H1 (cell line): ENCODE measurements around the gene BNIP1. TPM values are rescaled to one million over a fixed set of nuclear protein-coding genes. Genes with fewer than 3 reads are reported as not detected.

Source experiments
- CTCF ChIA-PET: fragments of 300-600 bp; sonication (Branson Sonifier 250); formaldehyde crosslinking; loops from one replicate; lab custom pipeline; 2021; ENCODE audit not compliant: partially characterized antibody; lab: Charles Lee
- POLR2A ChIA-PET: fragments of 300-600 bp; sonication (Branson Sonifier 250); formaldehyde crosslinking; loops from one replicate; lab custom pipeline; 2021; ENCODE audit warnings: inconsistent platforms; ENCODE audit not compliant: partially characterized antibody; lab: Charles Lee
- DNase-seq, 2 experiments: peaks; one replicate each; pipeline versions ENCODE4 v3.0.0 to v3.0.0-alpha.2; 2010 to 2022; ENCODE audit warnings: low spot score in 2 of 2, low read depth in 1 of 2, mixed read lengths in 1 of 2
- FAIRE-seq: peaks from 2 replicates; lab custom pipeline; 2011; peaks lifted over from hg19 to GRCh38; lab: Jason Lieb, UNC
- H2AFZ ChIP-seq: 2 replicates; pipeline ENCODE4 v1.8.1; 2012; ENCODE audit warnings: low read length, inconsistent platforms
- H2AK5ac ChIP-seq: 2 replicates; pipeline ENCODE4 v1.6.1; 2013; ENCODE audit warnings: low read depth, low read length
- H2BK120ac ChIP-seq: replicated peaks from 2 replicates; pipeline ENCODE3; 2013; ENCODE audit warnings: low read depth, low read length, inconsistent platforms
- H2BK12ac ChIP-seq: 2 replicates; pipeline ENCODE4 v1.6.1; 2013; ENCODE audit warnings: low read depth, low read length
- H2BK15ac ChIP-seq: 2 replicates; pipeline ENCODE4 v1.6.1; 2013; ENCODE audit warnings: low read length
- H2BK20ac ChIP-seq: 2 replicates; pipeline ENCODE4 v1.6.1; 2013; ENCODE audit warnings: low read length
- H2BK5ac ChIP-seq: 2 replicates; pipeline ENCODE4 v1.6.1; 2013; ENCODE audit warnings: low read depth, low read length
- H3K14ac ChIP-seq: 2 replicates; pipeline ENCODE4 v1.6.1; 2013; ENCODE audit warnings: inconsistent platforms; ENCODE audit not compliant: insufficient read length
- H3K18ac ChIP-seq: 2 replicates; pipeline ENCODE4 v1.6.1; 2013; ENCODE audit warnings: low read length; ENCODE audit errors: extremely low read depth
- H3K23ac ChIP-seq: 2 replicates; pipeline ENCODE4 v1.6.1; 2013; ENCODE audit warnings: inconsistent platforms; ENCODE audit not compliant: insufficient read length
- H3K23me2 ChIP-seq: 2 replicates; pipeline ENCODE4 v1.6.1; 2013; ENCODE audit warnings: low read depth, low read length
- H3K27ac ChIP-seq: 2 replicates; pipeline ENCODE4 v1.6.1; 2011; ENCODE audit warnings: low read depth, low read length, inconsistent platforms
- H3K27me3 ChIP-seq, 4 experiments: replicated peaks in 1 of 4; 1 replicate in 1 of 4; 2 replicates in 3 of 4; pipeline versions ENCODE4 v1.6.1 to v1.8.1; 2011 to 2013; ENCODE audit warnings: low read length in 3 of 4, mild to moderate bottlenecking in 3 of 4, inconsistent platforms in 2 of 4, mixed read lengths in 2 of 4, moderate library complexity in 1 of 4; ENCODE audit not compliant: control insufficient read depth in 3 of 4, insufficient read depth in 3 of 4; ENCODE audit errors: extremely low read depth in 1 of 4
- H3K36me3 ChIP-seq, 4 experiments: 2 replicates each; pipeline versions ENCODE4 v1.6.1 to v1.8.1; 2011 to 2013; ENCODE audit warnings: mild to moderate bottlenecking in 4 of 4, low read length in 3 of 4, moderate library complexity in 2 of 4, control low read depth in 1 of 4, inconsistent platforms in 1 of 4; ENCODE audit not compliant: insufficient read depth in 4 of 4, control insufficient read depth in 2 of 4
- H3K4ac ChIP-seq: replicated peaks from 2 replicates; pipeline ENCODE3; 2013; ENCODE audit warnings: low read length, low read depth, mixed read lengths, inconsistent platforms; ENCODE audit not compliant: insufficient read length
- H3K4me1 ChIP-seq, 4 experiments: replicated peaks in 1 of 4; 1 replicate in 1 of 4; 2 replicates in 3 of 4; pipeline versions ENCODE4 v1.6.1 to v1.8.1; 2011 to 2013; ENCODE audit warnings: low read length in 3 of 4, inconsistent platforms in 2 of 4, mixed read lengths in 1 of 4; ENCODE audit not compliant: insufficient read depth in 4 of 4, control insufficient read depth in 3 of 4
- H3K4me2 ChIP-seq, 2 experiments: 2 replicates each; pipeline versions ENCODE4 v1.6.1 to v1.8.1; 2011 to 2013; ENCODE audit warnings: low read depth in 2 of 2, low read length in 2 of 2, control low read depth in 1 of 2, inconsistent platforms in 1 of 2, mild to moderate bottlenecking in 1 of 2; ENCODE audit not compliant: insufficient read depth in 1 of 2
- H3K4me3 ChIP-seq, 4 experiments: fragments of 200-600, 300-600 bp in 1 of 4; sonication (generic), shearing (Covaris generic), sonication (Bioruptor Twin) in 1 of 4; 2 replicates each; pipeline versions ENCODE4 v1.5.1 to v1.8.1; 2011 to 2016; ENCODE audit warnings: low read length in 4 of 4, low read depth in 3 of 4, control low read depth in 2 of 4, inconsistent platforms in 2 of 4, mild to moderate bottlenecking in 2 of 4, mixed read lengths in 1 of 4, moderate library complexity in 1 of 4; ENCODE audit not compliant: insufficient read depth in 2 of 4; ENCODE audit errors: extremely low read depth in 1 of 4
- H3K56ac ChIP-seq: replicated peaks from 2 replicates; pipeline ENCODE3; 2013; ENCODE audit warnings: low read depth, mild to moderate bottlenecking, mixed read lengths, low read length, inconsistent platforms; ENCODE audit not compliant: insufficient read length
- H3K79me1 ChIP-seq: 2 replicates; pipeline ENCODE4 v1.6.1; 2013; ENCODE audit warnings: low read depth, low read length, control low read depth
- H3K79me2 ChIP-seq, 2 experiments: 2 replicates each; pipeline versions ENCODE4 v1.6.1 to v1.8.1; 2012 to 2013; ENCODE audit warnings: low read length in 2 of 2, mild to moderate bottlenecking in 2 of 2, inconsistent platforms in 1 of 2; ENCODE audit not compliant: insufficient read depth in 2 of 2, control insufficient read depth in 1 of 2
- H3K9ac ChIP-seq, 4 experiments: replicated peaks in 1 of 4; 1 replicate in 1 of 4; 2 replicates in 3 of 4; pipeline versions ENCODE4 v1.6.1 to v1.8.1; 2011 to 2013; ENCODE audit warnings: low read depth in 3 of 4, low read length in 3 of 4, control low read depth in 2 of 4, mild to moderate bottlenecking in 2 of 4, moderate library complexity in 2 of 4, inconsistent platforms in 1 of 4; ENCODE audit errors: extremely low read depth in 1 of 4
- H3K9me3 ChIP-seq, 2 experiments: 2 replicates each; pipeline versions ENCODE4 v1.6.1 to v1.8.1; 2012 to 2013; ENCODE audit warnings: mild to moderate bottlenecking in 2 of 2, moderate library complexity in 2 of 2, control low read depth in 1 of 2, inconsistent platforms in 1 of 2, low read depth in 1 of 2, low read length in 1 of 2, mixed read lengths in 1 of 2; ENCODE audit not compliant: insufficient read depth in 2 of 2
- H4K20me1 ChIP-seq, 2 experiments: replicated peaks in 1 of 2; 2 replicates each; pipeline versions ENCODE3 to v1.8.1; 2011 to 2013; ENCODE audit warnings: inconsistent platforms in 2 of 2, low read length in 2 of 2, mild to moderate bottlenecking in 1 of 2; ENCODE audit not compliant: insufficient read depth in 2 of 2, control insufficient read depth in 1 of 2
- H4K5ac ChIP-seq: 2 replicates; pipeline ENCODE4 v1.6.1; 2013; ENCODE audit warnings: low read length, low read depth, mixed read lengths, inconsistent platforms; ENCODE audit not compliant: insufficient read length
- H4K8ac ChIP-seq: 2 replicates; pipeline ENCODE4 v1.8.0; 2013; ENCODE audit warnings: mild to moderate bottlenecking, moderate library complexity, low read length, inconsistent platforms; ENCODE audit not compliant: insufficient read depth; ENCODE audit errors: extremely low read depth
- H4K91ac ChIP-seq: replicated peaks from 2 replicates; pipeline ENCODE3; 2013; ENCODE audit warnings: low read length, mixed read lengths, inconsistent platforms; ENCODE audit not compliant: insufficient read length
- CHD1 ChIP-seq: IDR thresholded peaks from 2 replicates; pipeline ENCODE4 v1.6.1; 2012; ENCODE audit warnings: low read depth, low read length, improper control_type of control experiment
- CTBP2 ChIP-seq: IDR thresholded peaks from 2 replicates; pipeline ENCODE4 v1.7.0; 2011; ENCODE audit warnings: borderline replicate concordance, mild to moderate bottlenecking, moderate library complexity, mixed read lengths, low read length; ENCODE audit not compliant: insufficient read depth, insufficient read length
- EP300 ChIP-seq, 2 experiments: IDR thresholded peaks; 1 replicate in 1 of 2; 2 replicates in 1 of 2; pipeline ENCODE4 v1.6.1; 2011 to 2012; ENCODE audit warnings: low read depth in 2 of 2, low read length in 2 of 2, mild to moderate bottlenecking in 2 of 2, borderline replicate concordance in 1 of 2, inconsistent platforms in 1 of 2, moderate library complexity in 1 of 2
- KDM5A ChIP-seq: fragments of 200-600 bp; IDR thresholded peaks from 2 replicates; pipeline ENCODE4 v1.7.1; 2012; ENCODE audit warnings: mild to moderate bottlenecking, low read length, inconsistent platforms, mixed read lengths
- NRF1 ChIP-seq: IDR thresholded peaks from 2 replicates; pipeline ENCODE4 v1.6.1; 2011; ENCODE audit warnings: mild to moderate bottlenecking, low read depth, low read length, improper control_type of control experiment
- RAD21 ChIP-seq, 2 experiments: IDR thresholded peaks in 1 of 2; conservative IDR thresholded peaks in 1 of 2; 2 replicates each; pipeline ENCODE4 v1.6.1; 2011; ENCODE audit warnings: low read depth in 2 of 2, low read length in 2 of 2, improper control_type of control experiment in 1 of 2, inconsistent platforms in 1 of 2, mild to moderate bottlenecking in 1 of 2, moderate library complexity in 1 of 2
- TBP ChIP-seq: IDR thresholded peaks from 2 replicates; pipeline ENCODE4 v1.6.1; 2011; ENCODE audit warnings: low read depth, low read length, improper control_type of control experiment
- ZNF274 ChIP-seq: IDR thresholded peaks from 2 replicates; pipeline ENCODE4 v1.7.0; 2012; ENCODE audit warnings: low read length, borderline replicate concordance; ENCODE audit errors: extremely low read depth
- WGBS, 2 experiments: shearing (Covaris generic) in 1 of 2; methylation state at CpG; one replicate each; pipeline versions ENCODE4 v1.1.6 to v1.1.7; 2013 to 2015; ENCODE audit warnings: low lambda C conversion rate in 2 of 2, mixed read lengths in 2 of 2, inconsistent platforms in 1 of 2, low coverage in 1 of 2, missing lambda C conversion rate in 1 of 2; ENCODE audit not compliant: insufficient replicate concordance in 2 of 2, insufficient coverage in 1 of 2, insufficient read length in 1 of 2; ENCODE audit errors: extremely low coverage in 1 of 2, missing lambda C conversion rate in 1 of 2; 5-methylcytosine and 5-hydroxymethylcytosine counted together
- polyA plus RNA-seq, 7 experiments: library from polyadenylated mRNA; depleted of rRNA in 3 of 7; stranded (reverse) in 5 of 7; unstranded in 2 of 7; fragments of >200 nt in 5 of 7; fragments of 200-250 nt in 2 of 7; gene quantifications; 1 replicate in 5 of 7; 2 replicates in 1 of 7; 4 replicates in 1 of 7; pipeline versions ENCODE4 v1.2.1 to v1.2.3, GENCODE V29; 2011 to 2013; ENCODE audit warnings: missing spikeins in 2 of 7, mixed read lengths in 2 of 7
- total RNA-seq: library from RNA; stranded (reverse); fragmentation: NEBNext Ultra II Directional; extraction: Animal tissue kit (Norgen Biotek cat#: 25700); gene quantifications from 2 replicates; pipeline ENCODE4 v1.2.1, GENCODE V29; 2021
- TF ChIP-seq, protein P1 (sequence below): IDR thresholded peaks from 2 replicates; pipeline ENCODE4 v1.6.1; 2012; ENCODE audit warnings: inconsistent platforms
- TF ChIP-seq, protein P2 (sequence below), 3 experiments: IDR thresholded peaks; 1 replicate in 2 of 3; 2 replicates in 1 of 3; pipeline versions ENCODE4 v1.5.1 to v1.6.1; 2011; ENCODE audit warnings: low read length in 3 of 3, mild to moderate bottlenecking in 3 of 3, inconsistent platforms in 2 of 3, low read depth in 1 of 3, moderate library complexity in 1 of 3; ENCODE audit not compliant: insufficient read depth in 1 of 3; ENCODE audit errors: control extremely low read depth in 1 of 3

Gene BNIP1
- total and polyA plus RNA-seq, 2 of the 8 experiments (the other 6 are each of a cell fraction or from before 2014, with no cell fraction given): 13.5 to 14.7 TPM

DNA sequence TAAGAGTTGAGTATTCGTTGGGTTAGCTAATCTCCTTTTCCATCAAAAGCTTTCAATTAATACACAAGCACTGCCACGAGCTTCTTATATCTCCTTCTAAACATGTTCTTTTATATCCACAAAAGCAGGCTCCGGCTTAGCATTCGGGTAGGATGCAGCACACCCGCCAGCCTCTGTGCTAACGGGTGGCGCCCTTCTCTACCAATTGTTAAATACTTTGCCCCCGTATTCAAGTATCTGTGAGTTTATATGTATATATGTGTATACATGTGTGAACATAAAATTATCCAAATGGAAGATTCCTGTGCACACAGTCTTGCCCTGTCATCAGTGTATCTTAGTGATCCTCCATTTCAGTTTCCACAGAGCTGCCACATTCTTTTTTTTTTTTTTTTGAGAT lies 27.8 kb downstream of the BNIP1 start:
- Histone ChIP-seq H4K20me1 (no peaks in the 10 kb centered on the region), H3K23ac (no peak overlapping the region), H3K27me3 (no peaks in the 10 kb centered on the region), H3K9me3 (no peaks in the 10 kb centered on the region), H3K4me2 (no peak overlapping the region), H3K36me3 (no peaks in the 10 kb centered on the region), H2AFZ (no peak overlapping the region), H3K4ac (no peak overlapping the region), H3K4me1 (peaks cover 0 to 5% (median 2%) of the 10 kb centered on the region in 4 experiments; a peak in 2 of 7 replicates), H2BK120ac (no peak overlapping the region), H3K14ac (no peak overlapping the region), H4K8ac (no peak overlapping the region), H3K27ac (no peak overlapping the region), H4K5ac (no peak overlapping the region), H3K18ac (no peak overlapping the region), H2BK12ac (no peak overlapping the region), H4K91ac (no peak overlapping the region), H3K9ac (no peak overlapping the region), H2BK15ac (no peak overlapping the region), H3K79me1 (no peaks in the 10 kb centered on the region), H2BK5ac (no peak overlapping the region), H3K4me3 (no peak overlapping the region), H2BK20ac (no peak overlapping the region), H3K23me2 (no peaks in the 10 kb centered on the region), H3K79me2 (no peaks in the 10 kb centered on the region), H2AK5ac (no peak overlapping the region), H3K56ac (no peak overlapping the region)
- CTCF ChIA-PET: interaction anchor here (0.6 to 1.8 kb wide), 10 partner anchors 9 to 1603 kb away, joined by 3 to 5 read pairs (median 4); no protein-coding TSS in a partner anchor
- FAIRE-seq (no peak), DNase-seq (no peak)
- POLR2A ChIA-PET: no interaction called here
- WGBS, 2 experiments: 90% methylated on average over 8 of the region's 8 CpGs; no CpG with 5 or more reads in 1 of the 2 experiments
- no peak for TF ChIP-seq NRF1
- no peak for TF ChIP-seq EP300 (IDR thresholded peaks at IDR 0.05; ENCODE audit: borderline replicate concordance in 1 of 2, low read depth in 2 of 2, low read length in 2 of 2)
- TF ChIP-seq, protein P1, sequence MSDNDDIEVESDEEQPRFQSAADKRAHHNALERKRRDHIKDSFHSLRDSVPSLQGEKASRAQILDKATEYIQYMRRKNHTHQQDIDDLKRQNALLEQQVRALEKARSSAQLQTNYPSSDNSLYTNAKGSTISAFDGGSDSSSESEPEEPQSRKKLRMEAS: no peak
- no peak for TF ChIP-seq KDM5A
- TF ChIP-seq, protein P2, sequence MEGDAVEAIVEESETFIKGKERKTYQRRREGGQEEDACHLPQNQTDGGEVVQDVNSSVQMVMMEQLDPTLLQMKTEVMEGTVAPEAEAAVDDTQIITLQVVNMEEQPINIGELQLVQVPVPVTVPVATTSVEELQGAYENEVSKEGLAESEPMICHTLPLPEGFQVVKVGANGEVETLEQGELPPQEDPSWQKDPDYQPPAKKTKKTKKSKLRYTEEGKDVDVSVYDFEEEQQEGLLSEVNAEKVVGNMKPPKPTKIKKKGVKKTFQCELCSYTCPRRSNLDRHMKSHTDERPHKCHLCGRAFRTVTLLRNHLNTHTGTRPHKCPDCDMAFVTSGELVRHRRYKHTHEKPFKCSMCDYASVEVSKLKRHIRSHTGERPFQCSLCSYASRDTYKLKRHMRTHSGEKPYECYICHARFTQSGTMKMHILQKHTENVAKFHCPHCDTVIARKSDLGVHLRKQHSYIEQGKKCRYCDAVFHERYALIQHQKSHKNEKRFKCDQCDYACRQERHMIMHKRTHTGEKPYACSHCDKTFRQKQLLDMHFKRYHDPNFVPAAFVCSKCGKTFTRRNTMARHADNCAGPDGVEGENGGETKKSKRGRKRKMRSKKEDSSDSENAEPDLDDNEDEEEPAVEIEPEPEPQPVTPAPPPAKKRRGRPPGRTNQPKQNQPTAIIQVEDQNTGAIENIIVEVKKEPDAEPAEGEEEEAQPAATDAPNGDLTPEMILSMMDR (IDR thresholded peaks at IDR 0.05; ENCODE audit: control extremely low read depth in 1 of 3, insufficient read depth in 1 of 3, low read depth in 1 of 3, low read length in 3 of 3): peak; percentile 3 to 13 (median 12); a peak in 3 of 4 replicates
- TF ChIP-seq RAD21 (IDR thresholded peaks at IDR 0.05 in 1 of 2, conservative IDR thresholded peaks at IDR 0.05 in 1 of 2; ENCODE audit: low read depth in 2 of 2, low read length in 2 of 2): peak; percentile 23 to 29; a peak in 3 of 4 replicates
- TF ChIP-seq TBP: no peak
- no peak for TF ChIP-seq CTBP2
- TF ChIP-seq ZNF274: no peak
- no peak for TF ChIP-seq CHD1
